Non-pigmented ciliary epithelial cell (primary cell): ENCODE measurements around the gene ACAN.

ENCODE experiments used
- DNase-seq: peaks from one replicate; pipeline ENCODE4 v3.0.0-alpha.2; 2010; ENCODE audit warnings: low read depth

The ACAN gene

DNA sequence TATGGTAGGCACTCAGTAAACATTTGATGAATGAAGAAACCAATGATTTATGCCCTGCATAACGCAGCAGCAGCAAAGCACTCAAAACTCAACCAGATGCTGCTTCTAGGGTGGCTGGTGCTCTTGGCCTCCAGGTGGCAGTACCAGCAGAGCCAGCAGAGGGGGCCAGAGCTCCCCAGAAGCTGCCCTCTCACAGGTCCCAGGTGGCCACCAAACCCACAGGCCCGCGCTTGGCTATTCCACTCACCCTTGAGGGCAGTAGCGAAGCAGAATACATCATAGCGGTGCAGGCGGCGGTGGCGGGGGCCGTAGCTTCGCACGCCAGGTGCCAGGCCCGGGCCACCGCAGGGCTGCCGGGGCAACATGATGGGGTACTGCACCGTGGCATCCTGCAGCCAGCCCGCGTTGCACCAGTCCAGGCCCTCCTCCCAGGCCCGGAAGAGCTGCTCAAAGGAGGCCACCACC is 75.5 kb downstream of the ACAN start:
- DNase-seq, result no peak

- DNase-seq, result no peak
These were observed 77.9 kb downstream of the ACAN start for GRCh38 chr15:88880944-88881740.

DNA sequence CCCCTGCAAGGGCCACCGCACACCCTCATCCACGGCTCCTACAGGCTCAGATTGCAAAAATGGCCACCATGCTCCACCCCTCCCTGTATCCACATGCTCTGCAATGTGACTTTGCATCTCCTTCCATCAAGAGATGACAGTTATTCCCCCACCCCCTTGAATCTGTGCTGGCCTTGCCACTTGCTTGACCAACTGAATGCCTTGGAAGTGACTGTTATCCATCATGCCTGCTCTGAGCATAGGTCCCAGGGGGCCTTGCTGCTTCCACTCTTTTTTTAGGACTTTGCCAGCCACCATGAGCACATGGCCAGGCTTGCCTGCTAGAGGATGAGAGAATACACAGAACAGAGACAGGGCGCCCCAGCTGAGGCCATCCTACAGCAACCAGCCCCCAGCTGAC is 78.5 kb downstream of the ACAN start:
- no peak for DNase-seq

- DNase-seq, result no peak
These were observed 79.5 kb downstream of the ACAN start for GRCh38 chr15:88882785-88883184.

DNA sequence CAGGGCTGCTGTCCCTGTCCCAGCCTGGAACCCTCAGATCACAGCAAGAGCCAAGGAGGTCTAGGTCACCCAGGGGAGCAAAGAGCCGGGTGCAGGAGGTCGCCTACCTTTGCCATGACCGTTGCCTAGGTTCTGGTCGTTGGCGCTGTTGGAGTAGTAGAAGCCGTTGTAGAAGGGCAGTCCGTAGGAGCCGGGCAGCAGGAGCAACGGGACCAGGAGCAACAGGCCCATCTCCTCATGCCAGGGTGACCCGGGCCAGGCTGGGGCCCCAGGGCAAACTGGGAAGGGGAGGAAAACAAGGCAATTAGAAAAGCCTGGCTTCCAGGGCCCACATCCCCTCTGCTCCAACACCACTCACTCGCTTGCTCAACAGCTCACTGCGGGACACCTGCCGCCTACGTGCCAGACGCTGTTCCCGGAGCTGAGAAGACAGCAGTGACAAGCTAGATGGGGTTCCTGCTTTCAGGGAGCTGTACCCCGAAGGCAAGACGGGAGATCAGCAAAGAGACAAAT is 83.9 kb downstream of the ACAN start:
- no peak for DNase-seq

DNA sequence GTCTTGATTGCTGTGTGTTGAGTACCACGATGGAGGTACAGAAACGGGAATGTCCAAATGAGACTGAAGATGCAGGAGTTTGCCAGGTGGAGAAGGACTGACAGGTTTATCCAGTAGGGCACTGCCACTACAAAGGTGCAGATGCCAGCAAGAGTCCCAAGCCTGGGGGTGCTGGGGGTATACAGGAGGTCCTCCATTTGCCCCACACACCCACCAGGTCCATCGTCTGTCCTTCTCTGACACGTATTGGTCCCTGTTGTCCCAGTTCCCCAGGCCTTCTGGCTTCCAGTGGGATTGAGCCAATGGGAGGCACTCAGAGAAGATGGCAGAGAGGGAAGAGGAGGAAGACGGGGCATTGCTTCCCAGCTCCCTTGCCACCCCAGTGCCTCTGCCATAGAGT is 85.5 kb downstream of the ACAN start:
- no peak for DNase-seq

DNA sequence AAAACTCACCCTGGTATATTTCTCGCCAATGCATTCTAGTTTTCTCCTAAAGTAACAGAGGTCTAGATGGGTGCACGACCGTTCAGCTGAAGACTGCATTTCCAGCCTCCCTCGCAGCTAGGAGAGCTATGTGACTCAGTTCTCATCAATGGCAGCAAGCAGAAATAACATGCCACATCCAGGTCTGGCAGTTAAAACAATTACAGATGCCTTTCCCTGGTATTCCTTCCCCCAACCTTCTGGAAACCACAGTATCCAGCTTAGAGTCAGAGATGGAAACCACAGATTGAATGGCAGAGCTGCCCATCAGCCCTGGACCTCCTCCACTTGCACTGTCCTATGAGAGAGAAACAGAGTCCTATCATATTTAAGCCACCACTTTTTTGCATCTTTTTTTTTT is 87.3 kb downstream of the ACAN start:
- DNase-seq, result no peak

- no peak for DNase-seq
These were observed 88.5 kb downstream of the ACAN start for GRCh38 chr15:88891540-88892254.

DNA sequence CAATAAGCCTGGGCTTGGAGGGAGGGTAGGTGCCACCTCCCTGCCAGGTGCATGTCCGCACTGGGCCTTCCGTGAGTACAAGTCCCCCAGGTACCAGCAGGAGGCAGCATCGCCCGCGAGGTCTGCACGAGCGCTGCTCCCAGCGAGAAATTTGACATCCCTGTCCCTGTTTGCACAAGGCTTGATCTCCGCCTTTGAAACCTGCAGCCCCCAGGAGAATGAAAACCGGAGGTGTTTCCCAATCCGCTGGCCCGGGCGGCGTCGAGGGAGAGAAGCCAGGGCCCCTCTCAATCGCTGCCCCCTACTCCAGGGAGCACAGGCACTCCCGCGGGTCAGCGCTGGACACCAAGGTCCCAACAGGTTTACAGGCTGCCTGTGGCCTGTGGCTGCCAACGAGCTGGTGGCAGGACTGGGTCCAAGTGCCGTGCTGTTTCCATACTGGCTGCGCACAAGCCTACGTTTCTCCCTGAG is 91.1 kb downstream of the ACAN start:
- DNase-seq, result no peak

DNA sequence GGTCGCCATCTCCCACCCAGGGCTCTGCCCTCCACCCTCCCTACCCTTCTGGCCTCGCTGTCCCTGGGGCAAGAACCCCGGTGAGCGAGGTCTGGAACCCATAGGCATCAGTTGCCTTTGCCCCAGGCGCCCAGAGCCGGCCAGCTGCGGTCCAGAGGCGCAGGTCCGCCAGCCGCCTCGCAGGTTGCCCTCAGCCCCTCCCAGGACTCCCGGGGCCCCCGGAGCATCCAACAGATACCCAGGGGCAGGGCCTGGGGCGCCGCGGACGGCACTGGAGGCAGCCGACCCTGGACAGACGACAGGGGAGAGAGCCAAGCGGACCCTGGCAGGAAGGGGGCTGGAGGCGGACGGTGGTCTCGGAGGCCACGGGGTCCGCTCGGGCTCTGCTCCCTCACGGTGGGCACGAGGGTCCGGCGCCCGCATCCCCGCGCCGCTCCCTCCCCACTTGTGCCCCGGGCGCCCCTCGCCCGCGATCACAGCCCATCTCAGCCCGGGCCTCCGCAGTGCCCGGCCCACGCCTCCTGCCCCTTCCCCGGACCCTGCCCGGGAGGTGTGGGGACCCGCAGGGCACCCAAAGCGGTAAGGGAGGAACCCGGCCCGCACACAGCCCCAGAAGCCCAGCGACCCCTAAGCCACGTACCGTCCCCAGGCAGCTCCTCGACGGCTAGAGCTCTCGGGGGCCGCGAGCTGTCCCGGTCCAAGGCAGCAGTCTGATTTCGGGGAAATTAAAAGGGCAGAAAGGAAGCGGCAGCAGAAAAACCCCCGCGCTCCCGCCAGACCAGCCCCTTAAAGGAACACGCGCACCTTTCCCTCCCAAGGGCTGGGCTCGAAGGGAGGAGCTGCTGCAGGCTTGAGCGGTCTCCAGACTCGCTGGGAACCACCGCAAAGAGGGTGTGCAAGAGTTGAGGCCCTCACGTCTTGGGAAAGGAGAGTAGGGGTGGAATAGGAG is 91.9 kb downstream of the ACAN start, which contains the start of gene HAPLN3:
Gene HAPLN3 (minus strand): TSS at position 726 of the 949 bp plus-strand sequence. CDS start 8,246 bp downstream, outside the sequence.
- DNase-seq, result no peak

GRCh38 chr15:88896333-88897033 is 93.2 kb downstream of the ACAN start:
- no peak for DNase-seq

GRCh38 chr15:88897142-88897455 is 93.9 kb downstream of the ACAN start:
- DNase-seq, result no peak

DNA sequence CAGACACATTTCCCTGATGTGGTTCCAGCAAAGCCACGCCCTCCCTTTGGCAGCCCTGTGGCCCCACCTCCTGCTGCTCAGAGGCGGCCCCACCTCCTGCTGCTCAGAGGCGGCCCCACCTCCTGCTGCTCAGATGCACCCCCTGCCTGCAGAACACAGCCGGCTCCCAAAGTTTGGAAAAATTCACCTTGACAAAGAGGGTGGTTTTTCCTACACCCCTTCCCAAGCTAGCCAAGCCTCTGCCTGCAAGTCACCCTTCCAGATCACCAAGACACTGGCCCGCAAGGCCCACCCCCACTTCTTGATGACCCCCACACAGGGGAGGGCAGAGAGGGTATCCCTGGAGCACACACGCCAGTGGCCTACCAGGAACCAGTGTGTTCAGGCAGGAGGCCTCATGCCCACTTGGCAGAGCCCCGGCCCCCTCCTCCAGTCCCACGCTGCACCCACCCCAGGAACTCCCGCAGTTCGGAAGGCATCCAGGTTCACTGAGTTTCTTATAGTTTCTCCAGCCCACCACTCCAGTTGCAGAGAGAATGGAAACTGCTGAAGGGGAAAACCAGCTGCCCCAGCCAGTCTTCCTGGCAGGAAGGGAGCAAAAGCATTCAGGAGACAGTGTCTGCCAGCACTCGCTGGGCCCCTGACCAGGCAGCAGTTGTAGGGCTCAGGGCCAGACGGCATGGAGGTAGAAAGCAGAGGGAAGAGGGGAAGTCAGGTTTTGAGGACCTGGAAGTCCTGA is 94.4 kb downstream of the ACAN start:
- DNase-seq, result no peak

- no peak for DNase-seq
These were observed 95.5 kb downstream of the ACAN start for GRCh38 chr15:88898736-88899135.

DNA sequence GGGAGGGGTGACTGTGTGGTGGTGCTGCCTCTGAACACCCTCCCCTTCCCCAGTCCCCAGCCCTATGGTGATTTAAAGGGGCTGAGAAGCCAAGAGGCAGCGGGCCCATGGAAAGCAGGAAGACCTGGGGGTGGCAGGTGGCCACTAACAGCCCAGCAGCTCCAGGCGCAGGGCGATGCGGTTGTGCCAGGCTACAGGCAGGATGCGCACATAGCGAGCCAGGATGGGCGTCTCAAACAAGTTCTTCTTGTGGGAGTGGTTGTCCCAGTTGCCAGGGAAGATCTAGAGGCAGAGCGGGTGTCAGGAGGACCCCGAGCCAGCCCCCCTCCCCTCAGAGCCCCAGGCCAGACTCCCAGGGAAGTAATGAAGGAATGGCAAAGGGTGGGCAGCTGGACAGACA is 96.0 kb downstream of the ACAN start:
- no peak for DNase-seq

DNA sequence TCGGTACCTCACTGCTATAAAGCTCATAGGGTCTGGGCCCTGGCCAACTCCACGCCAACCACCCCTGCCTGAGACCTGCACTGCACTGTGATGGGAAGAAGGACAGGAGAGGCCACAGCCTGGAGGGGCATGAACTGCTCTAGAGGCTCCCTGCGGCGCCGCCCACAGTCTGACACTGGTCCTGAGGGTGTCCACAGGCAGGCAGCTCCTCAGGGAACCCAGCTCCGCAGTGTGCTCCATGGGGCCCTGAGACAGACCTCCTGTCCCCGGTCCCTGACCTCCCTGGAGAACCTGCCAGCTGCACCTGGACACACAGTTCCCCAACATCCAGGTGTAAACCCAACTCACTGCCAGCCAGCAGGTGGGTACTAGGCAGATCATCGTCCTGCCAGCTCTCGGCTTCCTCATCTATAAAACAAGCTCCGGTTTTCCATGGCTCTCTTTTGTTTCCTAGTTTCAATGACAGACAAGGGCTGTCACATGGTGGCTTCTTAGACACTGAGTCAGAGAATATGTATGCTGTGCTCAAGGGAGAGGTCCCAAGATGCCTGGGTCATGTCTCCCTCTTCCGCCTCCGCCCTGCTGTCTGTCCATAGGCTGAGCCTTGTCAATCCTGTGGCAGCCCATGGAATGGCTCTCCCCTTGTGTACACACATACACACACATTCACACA is 97.2 kb downstream of the ACAN start:
- DNase-seq, result no peak

DNA sequence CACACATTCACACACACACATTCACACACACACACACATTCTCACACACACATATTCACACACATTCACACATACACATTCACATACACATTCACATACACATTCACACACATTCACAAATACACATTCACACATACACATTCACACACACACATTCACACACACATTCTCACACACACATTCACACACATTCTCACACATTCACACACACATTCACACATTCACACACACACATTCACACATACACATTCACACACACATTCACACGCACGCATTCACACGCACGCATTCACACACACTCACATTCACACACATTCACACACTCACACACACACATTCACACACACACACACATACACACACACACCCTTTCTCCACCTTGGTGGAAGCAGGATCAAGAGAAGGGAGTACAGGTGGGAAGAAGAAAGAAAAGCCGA is 97.8 kb downstream of the ACAN start:
- DNase-seq, result no peak

- no peak for DNase-seq
These were observed 98.4 kb downstream of the ACAN start for GRCh38 chr15:88901508-88902220.

GRCh38 chr15:88902221-88902835 is 99.1 kb downstream of the ACAN start:
- DNase-seq, result no peak
